ENCODE results near the gene CFTR. TPM values are rescaled to one million over a fixed set of nuclear protein-coding genes. Genes with fewer than 3 reads are reported as not detected.

Gene CFTR
- total RNA-seq, 1 experiment from 2014 or later = 0.19 TPM

- no peak for DNase-seq (ENCODE audit: low spot score)
Measured at GRCh38 chr7:117674617-117675016, 194.8 kb downstream of the CFTR start.

DNA sequence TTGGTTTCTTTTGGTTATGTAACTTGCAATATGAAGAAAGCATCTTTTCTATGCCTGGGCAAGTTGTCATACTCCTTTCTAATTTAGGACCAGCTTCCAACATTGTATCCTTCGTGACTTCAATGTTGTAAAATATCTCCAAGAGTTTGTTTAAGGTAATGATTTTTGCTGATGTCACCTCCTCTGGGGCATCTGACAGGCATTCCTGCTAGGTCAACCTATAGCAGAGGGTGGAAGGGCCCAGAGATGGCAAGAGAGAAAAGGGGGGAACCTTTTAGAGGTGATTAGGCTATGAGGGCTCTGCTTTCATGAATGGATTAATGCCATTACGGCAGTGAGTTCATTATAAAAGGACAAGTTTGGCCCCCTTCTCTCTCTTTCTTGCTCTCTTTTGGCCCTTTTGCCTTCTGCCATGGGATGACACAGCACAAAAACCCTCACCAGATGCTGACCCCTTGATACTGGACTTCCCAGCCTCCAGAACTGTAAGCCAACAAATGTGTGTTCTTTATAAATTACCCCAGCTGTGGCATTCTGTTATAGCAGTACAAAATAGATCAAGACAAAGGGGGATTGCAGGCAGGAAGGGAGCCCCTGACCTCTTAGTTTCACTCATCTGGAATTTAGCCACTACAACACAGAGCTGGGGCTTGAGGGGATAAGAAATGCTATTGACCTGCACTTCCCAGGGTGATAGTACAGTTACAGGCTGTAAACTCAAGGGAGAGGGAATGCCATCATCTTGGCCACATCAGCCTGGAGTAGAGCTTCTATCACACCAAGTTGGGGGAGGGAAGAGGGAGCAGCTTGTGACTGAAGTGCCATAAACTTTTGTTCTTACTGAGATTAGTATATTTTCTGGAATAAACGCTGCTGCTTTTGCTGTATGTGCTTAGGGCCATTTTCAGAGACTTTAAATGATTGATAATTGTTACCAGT is 195.9 kb downstream of the CFTR start:
- DNase-seq (ENCODE audit: low spot score) = no peak
- Histone ChIP-seq H3K27ac (ENCODE audit: low read depth, low read length, poor library complexity, severe bottlenecking) (no peak overlapping the region), H3K4me3 (ENCODE audit: low read depth, low read length, poor library complexity, severe bottlenecking) (no peak overlapping the region), H3K36me3 (ENCODE audit: insufficient read depth, low read length, poor library complexity, severe bottlenecking) (no peaks in the 10 kb centered on the region), H3K9me3 (ENCODE audit: low read depth, low read length, poor library complexity, severe bottlenecking) (no peaks in the 10 kb centered on the region), H3K27me3 (replicated peaks; ENCODE audit: insufficient read depth, low read depth, low read length, poor library complexity) (no peaks in the 10 kb centered on the region), H3K4me1 (ENCODE audit: insufficient read depth, low read length, poor library complexity, severe bottlenecking) (no peaks in the 10 kb centered on the region)
- intact Hi-C loops (cut with micrococcal nuclease; ENCODE audit: unreplicated experiment) = loop anchor here (2.0 kb wide), 1 partner anchor 217 kb away; no protein-coding TSS in a partner anchor
- BruUV-seq (replicated peaks) = no TSS peak
- ChIA-PET POLR2A (ENCODE audit: low non-redundant PET) (no interaction called here), CTCF (no interaction called here)
- no peak for TF ChIP-seq CTCF (conservative IDR thresholded peaks at IDR 0.05; ENCODE audit: low read depth, low read length)
- no peak for TF ChIP-seq EZH2 (IDR thresholded peaks at IDR 0.05; ENCODE audit: borderline replicate concordance, low read depth, low read length, poor library complexity, severe bottlenecking)

More at GRCh38 chr7:117674617-117675016, 194.8 kb downstream of the CFTR start:
- intact Hi-C loops (cut with micrococcal nuclease; ENCODE audit: unreplicated experiment) = loop anchor here (2.0 to 5.0 kb wide), 2 partner anchors 216 to 272 kb away; no protein-coding TSS in a partner anchor
- ChIA-PET POLR2A (ENCODE audit: low non-redundant PET) (no interaction called here), CTCF (no interaction called here)
- TF ChIP-seq CTCF (conservative IDR thresholded peaks at IDR 0.05; ENCODE audit: low read depth, low read length) (no peak), EZH2 (IDR thresholded peaks at IDR 0.05; ENCODE audit: borderline replicate concordance, low read depth, low read length, poor library complexity, severe bottlenecking) (no peak)
- Histone ChIP-seq H3K4me3 (ENCODE audit: low read depth, low read length, poor library complexity, severe bottlenecking) (no peak overlapping the region), H3K9me3 (ENCODE audit: low read depth, low read length, poor library complexity, severe bottlenecking) (no peaks in the 10 kb centered on the region), H3K4me1 (ENCODE audit: insufficient read depth, low read length, poor library complexity, severe bottlenecking) (no peaks in the 10 kb centered on the region), H3K36me3 (ENCODE audit: insufficient read depth, low read length, poor library complexity, severe bottlenecking) (no peaks in the 10 kb centered on the region), H3K27me3 (replicated peaks; ENCODE audit: insufficient read depth, low read depth, low read length, poor library complexity) (no peaks in the 10 kb centered on the region), H3K27ac (ENCODE audit: low read depth, low read length, poor library complexity, severe bottlenecking) (no peak overlapping the region)
- no TSS peak for BruUV-seq (replicated peaks)

DNA sequence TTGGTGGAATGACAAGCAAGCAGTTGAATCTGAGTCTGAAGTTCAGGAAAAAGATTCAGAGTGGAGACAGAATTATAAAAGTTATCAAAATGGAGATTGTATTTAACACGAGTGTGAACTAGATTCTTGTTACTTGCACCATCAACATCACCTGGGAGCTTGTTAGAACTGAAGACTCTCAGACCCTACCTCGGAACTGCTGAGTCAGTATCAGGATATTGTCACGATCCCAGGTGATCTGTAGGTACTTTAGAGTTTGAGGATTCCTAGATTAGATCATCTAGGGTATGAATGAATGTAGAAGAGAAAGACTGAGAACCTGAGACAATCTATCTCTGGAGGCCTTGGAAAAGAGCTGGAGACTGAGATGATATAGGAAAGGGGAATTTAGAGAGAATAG is 199.3 kb downstream of the CFTR start:
- H3K4me3 ChIP-seq (ENCODE audit: low read depth, low read length, poor library complexity, severe bottlenecking) = no peak overlapping the region
- POLR2A ChIA-PET (ENCODE audit: low non-redundant PET) = no interaction called here
- TF ChIP-seq CTCF (conservative IDR thresholded peaks at IDR 0.05; ENCODE audit: low read depth, low read length) = no peak
- CTCF ChIA-PET = no interaction called here
- no peak for DNase-seq (ENCODE audit: low spot score)
- H3K4me1 ChIP-seq (ENCODE audit: insufficient read depth, low read length, poor library complexity, severe bottlenecking) = no peaks in the 10 kb centered on the region
- BruUV-seq (replicated peaks) = no TSS peak
- no peaks in the 10 kb centered on the region for H3K9me3 ChIP-seq (ENCODE audit: low read depth, low read length, poor library complexity, severe bottlenecking)
- H3K36me3 ChIP-seq (ENCODE audit: insufficient read depth, low read length, poor library complexity, severe bottlenecking) = no peaks in the 10 kb centered on the region
- no peak overlapping the region for H3K27ac ChIP-seq (ENCODE audit: low read depth, low read length, poor library complexity, severe bottlenecking)
- intact Hi-C loops (cut with micrococcal nuclease; ENCODE audit: unreplicated experiment) = no loop called here
- no peaks in the 10 kb centered on the region for H3K27me3 ChIP-seq (replicated peaks; ENCODE audit: insufficient read depth, low read depth, low read length, poor library complexity)

Measured in A673 (cell line).